HepG2 (cell line): Measurements from ENCODE around the gene BSG. TPM values are rescaled to one million over a fixed set of nuclear protein-coding genes. Genes with fewer than 3 reads are reported as not detected.

Source experiments
- CAMTA2 ChIP-seq: sonication (generic); formaldehyde crosslinking; IDR thresholded peaks from 2 replicates; pipeline ENCODE4 v1.4.0; 2020; ENCODE audit warnings: mild to moderate bottlenecking, missing genetic modification reagents, borderline replicate concordance
- KDM2A ChIP-seq: sonication (generic); formaldehyde crosslinking; IDR thresholded peaks from 2 replicates; pipeline ENCODE4 v1.4.0; 2020; ENCODE audit warnings: low read depth, missing genetic modification reagents, borderline replicate concordance
- KLF13 ChIP-seq: sonication (generic); formaldehyde crosslinking; IDR thresholded peaks from 2 replicates; pipeline ENCODE4 v1.4.0; 2020; ENCODE audit warnings: mild to moderate bottlenecking, missing genetic modification reagents
- KLF9 ChIP-seq: IDR thresholded peaks from 2 replicates; pipeline ENCODE4 v1.6.1; 2016; ENCODE audit warnings: low read depth
- RFX3 ChIP-seq: IDR thresholded peaks from 2 replicates; pipeline ENCODE4 v1.6.1; 2016; ENCODE audit warnings: missing biosample characterization, missing genetic modification reagents
- SOX13 ChIP-seq, 3 experiments: fragments of 450-650 bp in 1 of 3; sonication (generic) in 1 of 3; formaldehyde crosslinking in 1 of 3; IDR thresholded peaks in 2 of 3; conservative IDR thresholded peaks in 1 of 3; 2 replicates each; pipeline versions ENCODE4 v1.5.0 to v1.6.1; 2016 to 2020; ENCODE audit warnings: antibody characterized with exemption in 1 of 3, mild to moderate bottlenecking in 1 of 3, missing compliant biosample characterization in 1 of 3, missing genetic modification reagents in 1 of 3, moderate library complexity in 1 of 3
- SRY ChIP-seq: sonication (generic); formaldehyde crosslinking; IDR thresholded peaks from 2 replicates; pipeline ENCODE4 v1.8.0; 2022; ENCODE audit warnings: mild to moderate bottlenecking, missing genetic modification reagents
- TOE1 ChIP-seq: sonication (generic); formaldehyde crosslinking; IDR thresholded peaks from 2 replicates; pipeline ENCODE4 v1.4.0; 2020; ENCODE audit warnings: mild to moderate bottlenecking, missing genetic modification reagents
- XBP1 ChIP-seq: sonication (generic); formaldehyde crosslinking; IDR thresholded peaks from 2 replicates; pipeline ENCODE4 v1.5.0; 2020; ENCODE audit warnings: missing genetic modification reagents
- ZNF496 ChIP-seq: sonication (generic); formaldehyde crosslinking; IDR thresholded peaks from 2 replicates; pipeline ENCODE4 v1.8.1; 2023; ENCODE audit warnings: mild to moderate bottlenecking, moderate library complexity, missing genetic modification reagents; ENCODE audit not compliant: insufficient replicate concordance
- polyA plus RNA-seq, 8 experiments: library from polyadenylated mRNA; depleted of rRNA in 3 of 8; stranded (reverse) in 7 of 8; unstranded in 1 of 8; fragments of >200 nt; fragmentation: Illumina TruSeq in 4 of 8; extraction: Trizol in 4 of 8; gene quantifications; 2 replicates each; pipeline versions ENCODE4 v1.2.1 to v1.2.3, GENCODE V29; 2011 to 2016; ENCODE audit warnings: low read depth in 4 of 8, missing spikeins in 1 of 8, mixed read lengths in 1 of 8; ENCODE audit not compliant: insufficient read depth in 1 of 8
- total RNA-seq, 5 experiments: library from RNA; depleted of rRNA; stranded (reverse); fragments of >200 nt; fragmentation: Illumina TruSeq; extraction: Trizol; gene quantifications; 2 replicates each; pipeline ENCODE4 v1.2.3, GENCODE V29; 2016; ENCODE audit warnings: low read depth in 1 of 5
- TF ChIP-seq, protein P1 (sequence below): sonication (generic); formaldehyde crosslinking; IDR thresholded peaks from 2 replicates; pipeline ENCODE4 v1.4.0; 2020; ENCODE audit warnings: missing genetic modification reagents
- TF ChIP-seq, protein P2 (sequence below): sonication (generic); formaldehyde crosslinking; IDR thresholded peaks from 2 replicates; pipeline ENCODE4 v1.8.1; 2022; ENCODE audit warnings: mild to moderate bottlenecking, missing genetic modification reagents
- TF ChIP-seq, protein P3 (sequence below): sonication (generic); formaldehyde crosslinking; IDR thresholded peaks from 2 replicates; pipeline ENCODE4 v1.5.0; 2020; ENCODE audit warnings: mild to moderate bottlenecking, missing genetic modification reagents
- TF ChIP-seq, protein P4 (sequence below): sonication (generic); formaldehyde crosslinking; IDR thresholded peaks from 2 replicates; pipeline ENCODE4 v1.4.0; 2020; ENCODE audit warnings: mild to moderate bottlenecking, missing genetic modification reagents, borderline replicate concordance

The BSG gene
- total and polyA plus RNA-seq, 2 of the 13 experiments (the other 11 are each of a cell fraction or from before 2014, with no cell fraction given) = 309 to 754 TPM

DNA sequence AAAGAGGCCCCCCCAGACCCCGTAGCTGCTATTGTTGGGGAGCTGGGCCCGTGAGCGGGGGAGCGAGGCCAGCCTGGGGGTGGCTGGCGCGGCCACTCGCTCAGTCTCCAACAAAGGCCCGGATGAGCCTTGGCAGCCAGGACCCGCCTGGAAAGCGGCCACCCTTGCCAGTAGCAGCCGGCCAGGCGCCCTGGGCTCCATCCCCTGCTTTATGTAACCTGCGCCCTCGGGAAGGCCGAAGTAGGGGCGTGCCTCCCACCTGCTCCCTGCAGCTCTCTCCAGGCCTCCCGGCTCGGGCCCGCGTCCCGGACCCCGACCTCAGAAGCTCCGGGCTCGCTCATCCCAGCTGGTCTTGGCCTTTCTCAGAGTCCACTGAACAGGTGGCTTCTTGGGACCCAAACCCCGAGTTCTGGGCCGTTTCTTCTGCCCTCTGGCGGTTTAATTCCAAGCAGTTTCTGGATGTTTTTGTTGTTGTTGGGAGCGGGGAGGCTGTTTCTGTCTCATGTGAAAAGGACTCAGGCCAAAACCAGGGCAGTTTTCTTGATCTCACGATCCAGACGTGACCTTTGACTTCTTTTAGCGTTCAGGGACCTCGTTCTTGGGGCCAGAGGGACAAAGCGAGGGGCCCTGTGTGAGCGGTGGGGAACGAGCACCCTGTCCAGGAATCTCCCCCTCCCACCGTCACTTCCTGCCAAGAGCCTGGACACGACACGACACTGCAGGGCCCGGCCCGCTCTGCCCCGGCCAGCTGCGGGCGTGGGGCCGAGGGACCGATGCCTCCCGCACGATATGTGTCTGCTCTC lies 39.6 kb upstream of the BSG start (continued):
- TF ChIP-seq, protein P1, sequence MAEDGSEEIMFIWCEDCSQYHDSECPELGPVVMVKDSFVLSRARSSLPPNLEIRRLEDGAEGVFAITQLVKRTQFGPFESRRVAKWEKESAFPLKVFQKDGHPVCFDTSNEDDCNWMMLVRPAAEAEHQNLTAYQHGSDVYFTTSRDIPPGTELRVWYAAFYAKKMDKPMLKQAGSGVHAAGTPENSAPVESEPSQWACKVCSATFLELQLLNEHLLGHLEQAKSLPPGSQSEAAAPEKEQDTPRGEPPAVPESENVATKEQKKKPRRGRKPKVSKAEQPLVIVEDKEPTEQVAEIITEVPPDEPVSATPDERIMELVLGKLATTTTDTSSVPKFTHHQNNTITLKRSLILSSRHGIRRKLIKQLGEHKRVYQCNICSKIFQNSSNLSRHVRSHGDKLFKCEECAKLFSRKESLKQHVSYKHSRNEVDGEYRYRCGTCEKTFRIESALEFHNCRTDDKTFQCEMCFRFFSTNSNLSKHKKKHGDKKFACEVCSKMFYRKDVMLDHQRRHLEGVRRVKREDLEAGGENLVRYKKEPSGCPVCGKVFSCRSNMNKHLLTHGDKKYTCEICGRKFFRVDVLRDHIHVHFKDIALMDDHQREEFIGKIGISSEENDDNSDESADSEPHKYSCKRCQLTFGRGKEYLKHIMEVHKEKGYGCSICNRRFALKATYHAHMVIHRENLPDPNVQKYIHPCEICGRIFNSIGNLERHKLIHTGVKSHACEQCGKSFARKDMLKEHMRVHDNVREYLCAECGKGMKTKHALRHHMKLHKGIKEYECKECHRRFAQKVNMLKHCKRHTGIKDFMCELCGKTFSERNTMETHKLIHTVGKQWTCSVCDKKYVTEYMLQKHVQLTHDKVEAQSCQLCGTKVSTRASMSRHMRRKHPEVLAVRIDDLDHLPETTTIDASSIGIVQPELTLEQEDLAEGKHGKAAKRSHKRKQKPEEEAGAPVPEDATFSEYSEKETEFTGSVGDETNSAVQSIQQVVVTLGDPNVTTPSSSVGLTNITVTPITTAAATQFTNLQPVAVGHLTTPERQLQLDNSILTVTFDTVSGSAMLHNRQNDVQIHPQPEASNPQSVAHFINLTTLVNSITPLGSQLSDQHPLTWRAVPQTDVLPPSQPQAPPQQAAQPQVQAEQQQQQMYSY (CRISPR knock-in tag) = no peak
- TF ChIP-seq ZNF496 (no peak), SRY (CRISPR knock-in tag) (peak; percentile 54; the same call in 1 of the 2 replicates), SOX13 (IDR thresholded peaks at IDR 0.05) (no peak), SOX13 (CRISPR knock-in tag; conservative IDR thresholded peaks at IDR 0.05 in 1 of 2, IDR thresholded peaks at IDR 0.05 in 1 of 2) (no peak), KLF9 (CRISPR knock-in tag) (no peak), CAMTA2 (no peak), KLF13 (CRISPR knock-in tag) (no peak), KDM2A (no peak; the same call in 1 of the 2 replicates), RFX3 (CRISPR knock-in tag) (no peak), XBP1 (no peak), TOE1 (no peak)
- TF ChIP-seq, protein P2, sequence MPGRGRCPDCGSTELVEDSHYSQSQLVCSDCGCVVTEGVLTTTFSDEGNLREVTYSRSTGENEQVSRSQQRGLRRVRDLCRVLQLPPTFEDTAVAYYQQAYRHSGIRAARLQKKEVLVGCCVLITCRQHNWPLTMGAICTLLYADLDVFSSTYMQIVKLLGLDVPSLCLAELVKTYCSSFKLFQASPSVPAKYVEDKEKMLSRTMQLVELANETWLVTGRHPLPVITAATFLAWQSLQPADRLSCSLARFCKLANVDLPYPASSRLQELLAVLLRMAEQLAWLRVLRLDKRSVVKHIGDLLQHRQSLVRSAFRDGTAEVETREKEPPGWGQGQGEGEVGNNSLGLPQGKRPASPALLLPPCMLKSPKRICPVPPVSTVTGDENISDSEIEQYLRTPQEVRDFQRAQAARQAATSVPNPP = no peak
- TF ChIP-seq, protein P3, sequence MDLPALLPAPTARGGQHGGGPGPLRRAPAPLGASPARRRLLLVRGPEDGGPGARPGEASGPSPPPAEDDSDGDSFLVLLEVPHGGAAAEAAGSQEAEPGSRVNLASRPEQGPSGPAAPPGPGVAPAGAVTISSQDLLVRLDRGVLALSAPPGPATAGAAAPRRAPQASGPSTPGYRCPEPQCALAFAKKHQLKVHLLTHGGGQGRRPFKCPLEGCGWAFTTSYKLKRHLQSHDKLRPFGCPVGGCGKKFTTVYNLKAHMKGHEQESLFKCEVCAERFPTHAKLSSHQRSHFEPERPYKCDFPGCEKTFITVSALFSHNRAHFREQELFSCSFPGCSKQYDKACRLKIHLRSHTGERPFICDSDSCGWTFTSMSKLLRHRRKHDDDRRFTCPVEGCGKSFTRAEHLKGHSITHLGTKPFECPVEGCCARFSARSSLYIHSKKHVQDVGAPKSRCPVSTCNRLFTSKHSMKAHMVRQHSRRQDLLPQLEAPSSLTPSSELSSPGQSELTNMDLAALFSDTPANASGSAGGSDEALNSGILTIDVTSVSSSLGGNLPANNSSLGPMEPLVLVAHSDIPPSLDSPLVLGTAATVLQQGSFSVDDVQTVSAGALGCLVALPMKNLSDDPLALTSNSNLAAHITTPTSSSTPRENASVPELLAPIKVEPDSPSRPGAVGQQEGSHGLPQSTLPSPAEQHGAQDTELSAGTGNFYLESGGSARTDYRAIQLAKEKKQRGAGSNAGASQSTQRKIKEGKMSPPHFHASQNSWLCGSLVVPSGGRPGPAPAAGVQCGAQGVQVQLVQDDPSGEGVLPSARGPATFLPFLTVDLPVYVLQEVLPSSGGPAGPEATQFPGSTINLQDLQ (CRISPR knock-in tag) = no peak
- TF ChIP-seq, protein P4, sequence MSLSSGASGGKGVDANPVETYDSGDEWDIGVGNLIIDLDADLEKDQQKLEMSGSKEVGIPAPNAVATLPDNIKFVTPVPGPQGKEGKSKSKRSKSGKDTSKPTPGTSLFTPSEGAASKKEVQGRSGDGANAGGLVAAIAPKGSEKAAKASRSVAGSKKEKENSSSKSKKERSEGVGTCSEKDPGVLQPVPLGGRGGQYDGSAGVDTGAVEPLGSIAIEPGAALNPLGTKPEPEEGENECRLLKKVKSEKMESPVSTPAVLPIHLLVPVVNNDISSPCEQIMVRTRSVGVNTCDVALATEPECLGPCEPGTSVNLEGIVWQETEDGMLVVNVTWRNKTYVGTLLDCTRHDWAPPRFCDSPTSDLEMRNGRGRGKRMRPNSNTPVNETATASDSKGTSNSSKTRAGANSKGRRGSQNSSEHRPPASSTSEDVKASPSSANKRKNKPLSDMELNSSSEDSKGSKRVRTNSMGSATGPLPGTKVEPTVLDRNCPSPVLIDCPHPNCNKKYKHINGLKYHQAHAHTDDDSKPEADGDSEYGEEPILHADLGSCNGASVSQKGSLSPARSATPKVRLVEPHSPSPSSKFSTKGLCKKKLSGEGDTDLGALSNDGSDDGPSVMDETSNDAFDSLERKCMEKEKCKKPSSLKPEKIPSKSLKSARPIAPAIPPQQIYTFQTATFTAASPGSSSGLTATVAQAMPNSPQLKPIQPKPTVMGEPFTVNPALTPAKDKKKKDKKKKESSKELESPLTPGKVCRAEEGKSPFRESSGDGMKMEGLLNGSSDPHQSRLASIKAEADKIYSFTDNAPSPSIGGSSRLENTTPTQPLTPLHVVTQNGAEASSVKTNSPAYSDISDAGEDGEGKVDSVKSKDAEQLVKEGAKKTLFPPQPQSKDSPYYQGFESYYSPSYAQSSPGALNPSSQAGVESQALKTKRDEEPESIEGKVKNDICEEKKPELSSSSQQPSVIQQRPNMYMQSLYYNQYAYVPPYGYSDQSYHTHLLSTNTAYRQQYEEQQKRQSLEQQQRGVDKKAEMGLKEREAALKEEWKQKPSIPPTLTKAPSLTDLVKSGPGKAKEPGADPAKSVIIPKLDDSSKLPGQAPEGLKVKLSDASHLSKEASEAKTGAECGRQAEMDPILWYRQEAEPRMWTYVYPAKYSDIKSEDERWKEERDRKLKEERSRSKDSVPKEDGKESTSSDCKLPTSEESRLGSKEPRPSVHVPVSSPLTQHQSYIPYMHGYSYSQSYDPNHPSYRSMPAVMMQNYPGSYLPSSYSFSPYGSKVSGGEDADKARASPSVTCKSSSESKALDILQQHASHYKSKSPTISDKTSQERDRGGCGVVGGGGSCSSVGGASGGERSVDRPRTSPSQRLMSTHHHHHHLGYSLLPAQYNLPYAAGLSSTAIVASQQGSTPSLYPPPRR = 0 out of 2 replicates have a peak, but pooled peaks have one; percentile 5
